AG04450 (cell line): ENCODE data around the gene IKZF3. TPM values are rescaled to one million over a fixed set of nuclear protein-coding genes. Genes with fewer than 3 reads are reported as not detected.
A peak's percentile ranks its signal among the peaks of the same experiment; 100 is the strongest.

Experiments used
- CTCF ChIA-PET: fragments of 300-600, 350-600 bp; formaldehyde crosslinking; extraction: SDS; loops from one replicate; lab custom pipeline; 2022; ENCODE audit warnings: antibody characterized with exemption, inconsistent platforms; lab: Charles Lee
- POLR2A ChIA-PET: fragments of 350-600 bp; formaldehyde crosslinking; extraction: SDS; loops from one replicate; lab custom pipeline; 2021; ENCODE audit warnings: antibody characterized with exemption, inconsistent platforms; lab: Yijun Ruan, JAX
- DNase-seq: peaks from one replicate; pipeline ENCODE4 v3.0.0-alpha.2; 2011; ENCODE audit warnings: low read depth, low spot score
- H3K27ac ChIP-seq: one replicate; pipeline ENCODE4 v1.5.1; 2012; ENCODE audit warnings: low read depth, low read length, control low read depth
- H3K27me3 ChIP-seq: one replicate; pipeline ENCODE4 v1.6.0; 2012; ENCODE audit warnings: low read length; ENCODE audit not compliant: control insufficient read depth, insufficient read depth
- H3K4me3 ChIP-seq: 2 replicates; pipeline ENCODE4 v1.5.1; 2011; ENCODE audit warnings: mild to moderate bottlenecking, low read depth, low read length, control low read depth
- H3K9me3 ChIP-seq: 2 replicates; pipeline ENCODE4 v1.5.1; 2012; ENCODE audit warnings: low read length; ENCODE audit not compliant: control insufficient read depth, insufficient read depth
- CTCF ChIP-seq: IDR thresholded peaks from 2 replicates; pipeline ENCODE4 v1.5.1; 2011; ENCODE audit warnings: low read depth, low read length, control low read depth, inconsistent platforms
- polyA plus RNA-seq: library from polyadenylated mRNA; depleted of rRNA; stranded (reverse); fragments of >200 nt; gene quantifications from 2 replicates; pipeline ENCODE4 v1.2.3, GENCODE V29; 2011

Gene IKZF3
- polyA plus RNA-seq, 1 experiment: not detected

- ChIA-PET POLR2A (no interaction called here), CTCF (interaction anchor here (1.3 kb wide), 1 partner anchor 89 kb away, joined by 3 read pairs; the partner anchor contains the start of gene PNMT)
These were observed 106.9 kb downstream of the IKZF3 start for GRCh38 chr17:39757176-39757662.

GRCh38 chr17:39756380-39757079, 107.6 kb downstream of the IKZF3 start:
- TF ChIP-seq CTCF: no peak
- no peak for DNase-seq
- POLR2A ChIA-PET: no interaction called here
- H3K27me3 ChIP-seq: peaks cover 16% of the 10 kb centered on the region
- CTCF ChIA-PET: interaction anchor here (1.3 to 2.5 kb wide), 2 partner anchors 88 to 135 kb away, joined by 3 to 11 read pairs; partner anchors contain the start of gene PNMT
- no peaks in the 10 kb centered on the region for H3K9me3 ChIP-seq
- H3K27ac ChIP-seq: no peak overlapping the region
- H3K4me3 ChIP-seq: no peak overlapping the region

More at GRCh38 chr17:39757176-39757662, 106.9 kb downstream of the IKZF3 start:
- Histone ChIP-seq H3K27me3 (peaks cover 16% of the 10 kb centered on the region), H3K27ac (no peak overlapping the region), H3K9me3 (no peaks in the 10 kb centered on the region), H3K4me3 (no peak overlapping the region)
- DNase-seq: no peak
- no peak for TF ChIP-seq CTCF

- Histone ChIP-seq H3K27me3 (peaks cover 20% of the 10 kb centered on the region), H3K4me3 (no peak overlapping the region), H3K9me3 (no peaks in the 10 kb centered on the region), H3K27ac (no peak overlapping the region)
- no peak for DNase-seq
- no peak for TF ChIP-seq CTCF
- ChIA-PET POLR2A (interaction anchor here (0.9 to 1.5 kb wide), 2 partner anchors 8 to 224 kb away, joined by 3 to 4 read pairs; partner anchors contain the start of gene PSMD3), CTCF (interaction anchor here (1.3 to 2.5 kb wide), 2 partner anchors 87 to 134 kb away, joined by 3 to 11 read pairs; partner anchors contain the start of gene PNMT)
These were observed 108.3 kb downstream of the IKZF3 start for GRCh38 chr17:39755554-39756379.

- no peak for DNase-seq
- peak overlapping the region; percentile 11 for H3K27ac ChIP-seq
These were observed 109.1 kb downstream of the IKZF3 start for GRCh38 chr17:39754958-39755553.

More at GRCh38 chr17:39754958-39755553, 109.1 kb downstream of the IKZF3 start:
- ChIA-PET POLR2A (interaction anchor here (0.6 to 1.5 kb wide), 3 partner anchors 8 to 270 kb away, joined by 3 to 4 read pairs (median 4); partner anchors contain the start of gene PSMD3), CTCF (interaction anchor here (2.5 kb wide), 1 partner anchor 133 kb away, joined by 11 read pairs; no protein-coding TSS in a partner anchor)
- TF ChIP-seq CTCF: no peak
- Histone ChIP-seq H3K4me3 (peak overlapping the region; percentile 72), H3K9me3 (no peaks in the 10 kb centered on the region), H3K27me3 (peaks cover 20% of the 10 kb centered on the region)
